GM23338 (cell line): ENCODE data around the gene COPZ2. TPM values are rescaled to one million over a fixed set of nuclear protein-coding genes. Genes with fewer than 3 reads are reported as not detected.
A peak's percentile ranks its signal among the peaks of the same experiment; 100 is the strongest.

ENCODE experiments used
- ATAC-seq: fragments of 200-7000 bp; cut with Tn5 transposase; 3 replicates; pipeline ENCODE4 v1.9.1; 2020
- DNase-seq: peaks from one replicate; pipeline ENCODE4 v3.0.0-alpha.2; 2015; ENCODE audit warnings: low spot score
- H2AFZ ChIP-seq: fragments of 200-600 bp; sonication (generic); 2 replicates; pipeline ENCODE4 v1.8.0; 2016; ENCODE audit warnings: antibody characterized with exemption, mild to moderate bottlenecking, moderate library complexity
- H3F3A ChIP-seq: fragments of 200-600 bp; sonication (generic); replicated peaks from 2 replicates; pipeline ENCODE4 v1.8.0; 2017; ENCODE audit warnings: antibody characterized with exemption, mixed run types, low read depth
- H3K27ac ChIP-seq: fragments of 200-600 bp; sonication (generic); 2 replicates; pipeline ENCODE4 v1.6.1; 2016; ENCODE audit warnings: low read depth
- H3K27me3 ChIP-seq: fragments of 200-600 bp; sonication (generic); 2 replicates; pipeline ENCODE4 v1.8.0; 2016; ENCODE audit warnings: mild to moderate bottlenecking, mixed run types, moderate library complexity; ENCODE audit not compliant: insufficient read depth
- H3K36me3 ChIP-seq: fragments of 200-600 bp; sonication (generic); 2 replicates; pipeline ENCODE4 v1.8.0; 2016; ENCODE audit warnings: mild to moderate bottlenecking; ENCODE audit not compliant: insufficient read depth
- H3K4me1 ChIP-seq: fragments of 200-600 bp; sonication (generic); 2 replicates; pipeline ENCODE4 v1.8.0; 2016; ENCODE audit warnings: mild to moderate bottlenecking, moderate library complexity; ENCODE audit not compliant: insufficient read depth
- H3K4me2 ChIP-seq: fragments of 200-600 bp; sonication (generic); 2 replicates; pipeline ENCODE4 v1.7.1; 2017; ENCODE audit warnings: mixed run types
- H3K4me3 ChIP-seq: fragments of 200-600 bp; sonication (generic); 2 replicates; pipeline ENCODE4 v1.6.1; 2016; ENCODE audit warnings: mixed run types
- H3K79me2 ChIP-seq: fragments of 200-600 bp; sonication (generic); replicated peaks from 2 replicates; pipeline ENCODE4 v1.8.0; 2017; ENCODE audit warnings: mild to moderate bottlenecking; ENCODE audit not compliant: insufficient read depth
- H3K9me2 ChIP-seq: fragments of 200-600 bp; sonication (generic); 2 replicates; pipeline ENCODE4 v1.8.0; 2017; ENCODE audit not compliant: insufficient read depth
- H4K20me1 ChIP-seq: fragments of 200-600 bp; sonication (generic); replicated peaks from 2 replicates; pipeline ENCODE4 v1.8.0; 2017; ENCODE audit warnings: mild to moderate bottlenecking; ENCODE audit not compliant: insufficient read depth
- H3K27ac Mint-ChIP-seq: 2 replicates; pipeline ENCODE4 v1.8.0; 2020; ENCODE audit warnings: inconsistent platforms, mild to moderate bottlenecking, moderate library complexity, mixed read lengths
- H3K27me3 Mint-ChIP-seq: 3 replicates; pipeline ENCODE4 v1.8.0; 2022; ENCODE audit warnings: low read depth, mild to moderate bottlenecking, moderate library complexity, mixed read lengths, inconsistent platforms; ENCODE audit not compliant: insufficient read depth, poor library complexity
- H3K36me3 Mint-ChIP-seq: 3 replicates; pipeline ENCODE4 v1.8.0; 2021; ENCODE audit warnings: low read depth, mild to moderate bottlenecking, inconsistent platforms, moderate library complexity, mixed read lengths
- H3K4me1 Mint-ChIP-seq: 3 replicates; pipeline ENCODE4 v1.8.0; 2020; ENCODE audit warnings: mild to moderate bottlenecking, inconsistent platforms, mixed read lengths
- H3K4me3 Mint-ChIP-seq: 3 replicates; pipeline ENCODE4 v1.8.0; 2021; ENCODE audit warnings: moderate library complexity, mild to moderate bottlenecking, inconsistent platforms, mixed read lengths
- H3K9me3 Mint-ChIP-seq: 3 replicates; pipeline ENCODE4 v1.8.0; 2020; ENCODE audit warnings: moderate library complexity, mild to moderate bottlenecking, inconsistent platforms, mixed read lengths
- CREB1 ChIP-seq: fragments of 250-450 bp; sonication (Bioruptor Pico); IDR thresholded peaks from 2 replicates; pipeline ENCODE4 v1.5.0; 2020; ENCODE audit warnings: low read depth, mild to moderate bottlenecking, moderate library complexity
- CTCF ChIP-seq, 2 experiments: fragments of 200-600 bp in 1 of 2; sonication (generic) in 1 of 2; conservative IDR thresholded peaks; 2 replicates each; pipeline versions ENCODE4 v1.5.1 to v1.6.1; 2016 to 2017; ENCODE audit warnings: antibody characterized with exemption in 2 of 2, low read depth in 2 of 2, mild to moderate bottlenecking in 2 of 2, moderate library complexity in 1 of 2
- ETS1 ChIP-seq: IDR thresholded peaks from 2 replicates; pipeline ENCODE4 v1.6.1; 2016; ENCODE audit warnings: antibody characterized with exemption
- EZH2 ChIP-seq: fragments of 200-600 bp; sonication (generic); IDR thresholded peaks from one replicate; pipeline ENCODE4 v1.8.0; 2017; ENCODE audit warnings: antibody characterized with exemption, mild to moderate bottlenecking, low read depth; ENCODE audit not compliant: unreplicated experiment
- EZH2phosphoT487 ChIP-seq: fragments of 200-600 bp; sonication (generic); IDR thresholded peaks from one replicate; pipeline ENCODE4 v1.8.1; 2018; ENCODE audit warnings: antibody characterized with exemption; ENCODE audit not compliant: unreplicated experiment
- JUNB ChIP-seq: IDR thresholded peaks from one replicate; pipeline ENCODE4 v1.6.1; 2016; ENCODE audit warnings: antibody characterized with exemption; ENCODE audit not compliant: unreplicated experiment
- NANOG ChIP-seq: IDR thresholded peaks from 2 replicates; pipeline ENCODE4 v1.6.1; 2016; ENCODE audit warnings: antibody characterized with exemption, borderline replicate concordance
- POLR2AphosphoS5 ChIP-seq: IDR thresholded peaks from 2 replicates; pipeline ENCODE4 v1.6.1; 2016; ENCODE audit warnings: antibody characterized with exemption, low read depth
- STAT1 ChIP-seq: IDR thresholded peaks from one replicate; pipeline ENCODE4 v1.6.1; 2016; ENCODE audit warnings: antibody characterized with exemption; ENCODE audit not compliant: unreplicated experiment
- ZNF114 ChIP-seq: fragments of 250-450 bp; sonication (Bioruptor Pico); IDR thresholded peaks from 2 replicates; pipeline ENCODE4 v1.5.0; 2020; ENCODE audit warnings: mild to moderate bottlenecking, moderate library complexity
- polyA plus RNA-seq: library from polyadenylated mRNA; unstranded; fragments of >200 nt; fragmentation: Nextera tagmentation; extraction: Ambion mirVana; gene quantifications from 2 replicates; pipeline ENCODE4 v1.2.1, GENCODE V29; 2016
- total RNA-seq: library from RNA; depleted of rRNA; stranded (reverse); fragments of >200 nt; shearing (Covaris generic); gene quantifications from 2 replicates; pipeline ENCODE4 v1.2.3, GENCODE V29; 2014

Gene COPZ2
- total and polyA plus RNA-seq, 2 experiments from 2014 or later, result not detected

- Histone ChIP-seq H2AFZ (no peak overlapping the region), H3K4me1 (peaks cover 41% of the 10 kb centered on the region), H4K20me1 (no peaks in the 10 kb centered on the region), H3K9me2 (no peaks in the 10 kb centered on the region), H3K4me3 (no peak overlapping the region), H3K27ac (no peak overlapping the region), H3K4me2 (no peak overlapping the region), H3K36me3 (no peaks in the 10 kb centered on the region), H3K27me3 (no peaks in the 10 kb centered on the region), H3F3A (peaks cover 14% of the 10 kb centered on the region), H3K79me2 (no peaks in the 10 kb centered on the region)
- Mint-ChIP-seq H3K4me3 (no peak overlapping the region; the same call in 2 of the 3 replicates), H3K9me3 (no peaks in the 10 kb centered on the region; the same call in 2 of the 3 replicates), H3K27me3 (peaks cover 16% of the 10 kb centered on the region), H3K36me3 (no peaks in the 10 kb centered on the region), H3K27ac (no peak overlapping the region), H3K4me1 (peaks cover 57% of the 10 kb centered on the region)
- ATAC-seq (no peak), DNase-seq (no peak)
- TF ChIP-seq STAT1, result no peak
- TF ChIP-seq CTCF (conservative IDR thresholded peaks at IDR 0.05; ENCODE audit: low read depth in 2 of 2), result 0 out of 4 replicates have a peak, but pooled peaks of 1 of the 2 experiments have one; percentile 11
Measured at GRCh38 chr17:47999582-47999981, 38.0 kb downstream of the COPZ2 start.

- Mint-ChIP-seq H3K27ac (no peak overlapping the region), H3K27me3 (peaks cover 10% of the 10 kb centered on the region), H3K9me3 (no peaks in the 10 kb centered on the region; the same call in 2 of the 3 replicates), H3K4me3 (no peak overlapping the region), H3K4me1 (peaks cover 54% of the 10 kb centered on the region), H3K36me3 (no peaks in the 10 kb centered on the region)
- no peaks in the 10 kb centered on the region for H3K9me2 ChIP-seq
- no peak for TF ChIP-seq CTCF (conservative IDR thresholded peaks at IDR 0.05; ENCODE audit: low read depth in 2 of 2)
- TF ChIP-seq ZNF114 (CRISPR knock-in tag), result no peak
- TF ChIP-seq ETS1, result no peak
- TF ChIP-seq NANOG, result no peak
- TF ChIP-seq STAT1, result no peak
- no peak for TF ChIP-seq POLR2AphosphoS5
- no peak for TF ChIP-seq EZH2
- no peak for TF ChIP-seq JUNB
- no peak for TF ChIP-seq EZH2phosphoT487
- no peak for TF ChIP-seq CREB1 (CRISPR knock-in tag)
- H2AFZ ChIP-seq, result no peak overlapping the region
- no peaks in the 10 kb centered on the region for H3K27me3 ChIP-seq
- no peaks in the 10 kb centered on the region for H3K79me2 ChIP-seq
- no peaks in the 10 kb centered on the region for H3K36me3 ChIP-seq
- H3F3A ChIP-seq, result peaks cover 9% of the 10 kb centered on the region; the same call in 1 of the 2 replicates
- DNase-seq, result no peak
- peaks cover 28% of the 10 kb centered on the region for H3K4me1 ChIP-seq
- no peak for ATAC-seq
- no peaks in the 10 kb centered on the region for H4K20me1 ChIP-seq
- H3K4me3 ChIP-seq, result no peak overlapping the region
- H3K27ac ChIP-seq, result no peak overlapping the region
- H3K4me2 ChIP-seq, result no peak overlapping the region
Measured at GRCh38 chr17:47998044-47998443, 39.6 kb downstream of the COPZ2 start.
